Astrocyte (in vitro differentiated cells and primary cell): ENCODE measurements around the gene GZMA.

Experiments
- CTCF ChIP-seq: IDR thresholded peaks from 2 replicates; pipeline ENCODE4 v1.5.1; 2011; ENCODE audit warnings: low read depth, mild to moderate bottlenecking, inconsistent platforms, low read length, moderate library complexity; ENCODE audit not compliant: insufficient read depth
- EZH2 ChIP-seq: IDR thresholded peaks from 2 replicates; pipeline ENCODE4 v1.6.1; 2012; ENCODE audit warnings: mild to moderate bottlenecking, low read length, inconsistent platforms; ENCODE audit not compliant: insufficient read depth

- TF ChIP-seq CTCF (no peak), EZH2 (no peak)
Observed at GRCh38 chr5:55104946-55105701, 2.7 kb downstream of the GZMA start.
